HG03159 (cell line): ENCODE data around the gene PIP4P1.
"Not testable (repeated sequence)": the region's sequence is repeated elsewhere in the genome, so short reads cannot be mapped to it uniquely, and the experiment has no call there.

Source experiments
- ATAC-seq: cut with Tn5 transposase; IDR thresholded peaks from one replicate; pipeline ENCODE4 v1.9.1; 2021; ENCODE audit warnings: mild to moderate bottlenecking, moderate library complexity; ENCODE audit not compliant: unreplicated experiment

Gene PIP4P1

GRCh38 chr14:20461225-20462141 lies at the start of gene PIP4P1:
Gene PIP4P1 (minus strand): TSS chr14:20461434. CDS start chr14:20461325, 109 bp downstream.
- peak; percentile 89 for ATAC-seq

- ATAC-seq = no peak
Observed at GRCh38 chr14:20508367-20508766, 47.1 kb upstream of the PIP4P1 start.

- ATAC-seq = not testable (repeated sequence)
Observed at GRCh38 chr14:20507537-20507936, 46.3 kb upstream of the PIP4P1 start.

- ATAC-seq = not testable (repeated sequence)
Observed at GRCh38 chr14:20506752-20507151, 45.5 kb upstream of the PIP4P1 start.

GRCh38 chr14:20506276-20506675 lies 45.0 kb upstream of the PIP4P1 start:
- ATAC-seq = not testable (repeated sequence)

GRCh38 chr14:20503898-20504297 lies 42.7 kb upstream of the PIP4P1 start:
- no peak for ATAC-seq

GRCh38 chr14:20501346-20501745 lies 40.1 kb upstream of the PIP4P1 start:
- no peak for ATAC-seq

GRCh38 chr14:20499881-20500280 lies 38.6 kb upstream of the PIP4P1 start:
- ATAC-seq = no peak

GRCh38 chr14:20499108-20499507 lies 37.9 kb upstream of the PIP4P1 start:
- no peak for ATAC-seq

GRCh38 chr14:20498622-20499021 lies 37.4 kb upstream of the PIP4P1 start:
- ATAC-seq = no peak

- ATAC-seq = no peak
Observed at GRCh38 chr14:20494935-20495766, 33.9 kb upstream of the PIP4P1 start.

GRCh38 chr14:20493634-20494033 lies 32.4 kb upstream of the PIP4P1 start:
- no peak for ATAC-seq

GRCh38 chr14:20492486-20492885 lies 31.3 kb upstream of the PIP4P1 start:
- ATAC-seq = no peak

- no peak for ATAC-seq
Observed at GRCh38 chr14:20490563-20490962, 29.3 kb upstream of the PIP4P1 start.

GRCh38 chr14:20489093-20489994 lies 28.1 kb upstream of the PIP4P1 start:
- ATAC-seq = peak; percentile 39

- no peak for ATAC-seq
Observed at GRCh38 chr14:20487396-20487725, 26.1 kb upstream of the PIP4P1 start.

GRCh38 chr14:20486684-20487395 lies 25.6 kb upstream of the PIP4P1 start:
- ATAC-seq = no peak

GRCh38 chr14:20485900-20486299 lies 24.7 kb upstream of the PIP4P1 start:
- no peak for ATAC-seq

- ATAC-seq = no peak
Observed at GRCh38 chr14:20482382-20482781, 21.1 kb upstream of the PIP4P1 start.

GRCh38 chr14:20478894-20479293 lies 17.7 kb upstream of the PIP4P1 start:
- ATAC-seq = no peak
